ENCODE measurements around the gene SH3GLB1.

DNA sequence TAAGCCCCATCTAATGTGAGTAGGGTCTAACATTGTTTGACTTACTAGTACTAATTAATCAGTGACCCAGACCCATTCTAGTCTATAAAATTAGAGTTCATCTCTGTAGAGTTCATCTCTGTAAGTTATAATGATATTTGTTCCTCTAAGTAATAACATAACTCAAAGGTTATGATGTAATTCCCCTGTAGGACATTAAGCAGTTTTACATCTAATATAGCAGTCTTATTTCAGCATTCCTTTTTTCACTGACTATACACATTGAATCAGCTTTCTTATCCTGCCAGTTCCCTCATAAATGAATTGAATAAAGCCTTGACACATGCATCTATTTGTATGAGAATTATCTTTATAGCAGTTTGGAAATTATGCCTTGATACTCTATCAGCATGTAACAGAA, 90.9 kb downstream of the SH3GLB1 start:
- TF ChIP-seq, protein P1, sequence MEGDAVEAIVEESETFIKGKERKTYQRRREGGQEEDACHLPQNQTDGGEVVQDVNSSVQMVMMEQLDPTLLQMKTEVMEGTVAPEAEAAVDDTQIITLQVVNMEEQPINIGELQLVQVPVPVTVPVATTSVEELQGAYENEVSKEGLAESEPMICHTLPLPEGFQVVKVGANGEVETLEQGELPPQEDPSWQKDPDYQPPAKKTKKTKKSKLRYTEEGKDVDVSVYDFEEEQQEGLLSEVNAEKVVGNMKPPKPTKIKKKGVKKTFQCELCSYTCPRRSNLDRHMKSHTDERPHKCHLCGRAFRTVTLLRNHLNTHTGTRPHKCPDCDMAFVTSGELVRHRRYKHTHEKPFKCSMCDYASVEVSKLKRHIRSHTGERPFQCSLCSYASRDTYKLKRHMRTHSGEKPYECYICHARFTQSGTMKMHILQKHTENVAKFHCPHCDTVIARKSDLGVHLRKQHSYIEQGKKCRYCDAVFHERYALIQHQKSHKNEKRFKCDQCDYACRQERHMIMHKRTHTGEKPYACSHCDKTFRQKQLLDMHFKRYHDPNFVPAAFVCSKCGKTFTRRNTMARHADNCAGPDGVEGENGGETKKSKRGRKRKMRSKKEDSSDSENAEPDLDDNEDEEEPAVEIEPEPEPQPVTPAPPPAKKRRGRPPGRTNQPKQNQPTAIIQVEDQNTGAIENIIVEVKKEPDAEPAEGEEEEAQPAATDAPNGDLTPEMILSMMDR (IDR thresholded peaks at IDR 0.05), result no peak
- TF ChIP-seq POLR2A (IDR thresholded peaks at IDR 0.05), result no peak
